HG03159 (cell line): ENCODE data around the gene SMOC2.

ENCODE experiments used
- ATAC-seq: cut with Tn5 transposase; IDR thresholded peaks from one replicate; pipeline ENCODE4 v1.9.1; 2021; ENCODE audit warnings: mild to moderate bottlenecking, moderate library complexity; ENCODE audit not compliant: unreplicated experiment

SMOC2 gene, protein sequence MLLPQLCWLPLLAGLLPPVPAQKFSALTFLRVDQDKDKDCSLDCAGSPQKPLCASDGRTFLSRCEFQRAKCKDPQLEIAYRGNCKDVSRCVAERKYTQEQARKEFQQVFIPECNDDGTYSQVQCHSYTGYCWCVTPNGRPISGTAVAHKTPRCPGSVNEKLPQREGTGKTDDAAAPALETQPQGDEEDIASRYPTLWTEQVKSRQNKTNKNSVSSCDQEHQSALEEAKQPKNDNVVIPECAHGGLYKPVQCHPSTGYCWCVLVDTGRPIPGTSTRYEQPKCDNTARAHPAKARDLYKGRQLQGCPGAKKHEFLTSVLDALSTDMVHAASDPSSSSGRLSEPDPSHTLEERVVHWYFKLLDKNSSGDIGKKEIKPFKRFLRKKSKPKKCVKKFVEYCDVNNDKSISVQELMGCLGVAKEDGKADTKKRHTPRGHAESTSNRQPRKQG

DNA sequence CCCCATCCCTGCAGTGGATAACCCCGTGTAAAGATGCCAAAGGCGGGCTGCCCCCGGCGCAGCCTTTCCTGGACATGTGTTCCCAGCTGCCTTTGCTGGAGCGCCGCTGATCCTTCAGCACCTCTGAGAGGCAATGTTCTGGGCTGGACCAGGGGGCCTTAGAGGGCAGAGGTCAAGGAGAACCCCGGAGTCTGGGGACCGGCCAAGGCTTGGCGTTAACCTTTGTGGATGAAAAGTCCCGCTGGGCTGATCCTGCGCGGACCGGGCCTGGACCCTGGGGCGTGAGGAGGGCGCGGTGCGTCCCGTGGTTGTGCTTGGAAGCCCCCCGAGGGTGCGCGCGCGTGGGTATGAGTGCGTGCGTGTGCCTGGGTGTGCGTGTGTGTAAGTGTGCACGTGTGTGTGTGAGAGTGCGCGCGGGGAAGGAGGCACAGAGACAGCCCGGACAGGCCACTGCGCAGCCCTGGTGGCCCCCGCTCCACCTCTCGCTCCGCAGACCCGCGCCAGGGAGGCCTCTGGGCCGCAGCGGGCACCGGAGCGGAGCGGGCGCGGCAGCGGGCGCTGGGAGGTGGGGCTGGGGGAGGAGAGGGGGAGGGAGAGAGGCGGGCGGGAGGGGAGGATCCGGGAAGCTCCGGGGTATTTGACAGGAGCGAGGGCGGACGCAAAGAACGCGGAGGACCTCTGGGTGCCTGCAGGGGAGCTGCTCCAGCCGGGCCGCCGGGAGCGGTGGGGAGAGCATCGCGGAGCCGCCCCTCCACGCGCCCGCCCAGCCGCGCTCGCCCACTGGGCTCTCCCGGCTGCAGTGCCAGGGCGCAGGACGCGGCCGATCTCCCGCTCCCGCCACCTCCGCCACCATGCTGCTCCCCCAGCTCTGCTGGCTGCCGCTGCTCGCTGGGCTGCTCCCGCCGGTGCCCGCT lies at the start of gene SMOC2:
Gene SMOC2, plus strand, starts transcription at position 665 of the 914 bp plus-strand sequence. Its CDS starts 187 bp downstream, at position 852.
- ATAC-seq: no peak

GRCh38 chr6:168393126-168393870 lies 47.7 kb upstream of the SMOC2 start:
- ATAC-seq: no peak

DNA sequence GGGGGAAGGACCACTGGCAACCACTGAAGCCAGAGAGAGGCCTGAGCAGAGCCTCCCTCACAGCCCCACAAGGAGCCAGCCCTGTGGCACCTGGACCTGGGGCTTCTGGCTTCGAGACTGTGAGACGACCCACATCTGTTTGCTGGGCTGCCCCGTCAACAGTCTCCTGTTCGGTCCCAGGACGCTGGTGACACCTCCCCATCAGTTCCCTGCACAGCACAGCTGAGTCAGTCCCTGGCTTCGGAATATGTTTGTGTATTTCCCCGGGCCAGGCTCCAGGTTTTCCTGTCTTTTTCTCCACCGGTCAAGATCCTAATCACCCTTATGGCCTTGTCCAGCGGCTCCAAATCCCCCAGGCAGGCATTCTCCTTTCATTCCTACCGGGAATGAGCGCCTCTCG lies 46.4 kb upstream of the SMOC2 start:
- no peak for ATAC-seq

DNA sequence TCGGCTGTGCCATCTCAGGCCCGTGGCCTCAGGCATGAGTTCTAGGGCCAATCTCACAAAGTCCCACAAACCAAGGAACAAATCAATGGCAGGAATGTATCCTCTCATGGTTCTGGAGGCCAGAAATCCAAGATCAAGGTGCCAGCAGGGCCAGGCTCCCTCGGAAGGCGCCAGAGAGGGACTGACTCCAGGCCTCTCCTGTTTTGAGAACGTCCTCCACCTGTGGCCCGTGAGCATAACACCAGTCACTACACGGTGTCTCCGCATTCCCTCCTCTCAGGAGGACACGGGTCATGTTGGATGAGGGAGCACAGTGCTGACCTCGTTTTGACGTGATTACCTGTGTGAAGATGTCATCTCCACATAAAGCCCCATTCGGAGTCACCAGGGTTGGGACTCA lies 45.0 kb upstream of the SMOC2 start:
- ATAC-seq: no peak

DNA sequence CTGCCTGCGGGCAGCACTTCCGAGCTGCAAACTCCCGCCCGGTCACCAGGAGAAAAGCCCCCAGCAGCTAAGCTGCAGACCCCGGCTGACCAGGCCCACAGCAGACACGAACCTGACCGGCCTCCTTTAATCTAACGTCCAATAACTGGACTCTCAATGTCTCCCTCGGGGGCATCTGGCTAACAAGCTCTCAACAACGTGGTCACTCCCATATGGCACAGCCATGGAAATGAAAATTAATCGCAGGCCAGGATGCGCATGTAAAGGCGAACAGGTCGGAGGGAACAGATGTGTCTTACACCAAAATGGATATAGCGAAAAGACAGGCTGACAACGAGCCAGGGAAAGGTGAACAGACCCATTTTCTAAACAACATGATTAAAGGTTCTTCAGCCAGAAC lies 44.4 kb upstream of the SMOC2 start:
- ATAC-seq: no peak

DNA sequence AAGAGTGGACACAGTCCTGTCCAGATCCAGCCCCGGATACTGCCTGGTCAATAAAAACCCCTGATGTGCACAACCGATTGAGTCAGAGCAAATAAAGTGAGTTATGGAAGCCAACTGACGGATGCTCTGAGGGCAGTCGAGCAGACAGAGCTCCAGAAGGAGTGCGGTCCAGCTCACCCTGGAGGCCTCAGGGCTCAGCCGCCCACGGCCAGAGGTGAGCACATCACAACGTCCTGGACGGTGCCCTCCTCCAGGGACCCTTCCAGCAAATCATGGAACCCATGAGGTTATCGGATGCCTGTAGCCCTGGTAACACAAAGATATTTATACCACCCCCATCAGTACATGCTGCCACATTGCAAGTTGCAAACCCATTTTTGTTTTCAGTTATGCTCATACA lies 44.0 kb upstream of the SMOC2 start:
- no peak for ATAC-seq

DNA sequence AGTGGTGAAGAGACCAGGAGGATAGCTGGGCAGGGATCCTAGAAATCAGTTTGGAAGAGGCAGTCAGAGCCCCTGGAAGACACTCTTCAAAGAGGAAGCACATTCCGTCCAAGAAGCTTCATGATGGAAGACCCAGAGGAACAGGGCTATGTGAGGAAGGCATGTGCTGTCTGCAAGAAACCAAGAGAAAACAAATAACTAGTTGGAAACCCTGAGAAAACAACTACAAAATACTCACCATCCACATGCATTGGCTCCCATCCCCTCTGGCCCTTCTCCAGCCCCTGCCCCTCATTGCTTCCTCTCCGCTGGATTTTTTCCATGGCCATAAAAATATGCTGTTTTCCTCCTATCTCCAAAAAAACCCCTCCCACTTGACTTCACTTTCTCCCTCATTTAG lies 40.9 kb upstream of the SMOC2 start:
- ATAC-seq: no peak

DNA sequence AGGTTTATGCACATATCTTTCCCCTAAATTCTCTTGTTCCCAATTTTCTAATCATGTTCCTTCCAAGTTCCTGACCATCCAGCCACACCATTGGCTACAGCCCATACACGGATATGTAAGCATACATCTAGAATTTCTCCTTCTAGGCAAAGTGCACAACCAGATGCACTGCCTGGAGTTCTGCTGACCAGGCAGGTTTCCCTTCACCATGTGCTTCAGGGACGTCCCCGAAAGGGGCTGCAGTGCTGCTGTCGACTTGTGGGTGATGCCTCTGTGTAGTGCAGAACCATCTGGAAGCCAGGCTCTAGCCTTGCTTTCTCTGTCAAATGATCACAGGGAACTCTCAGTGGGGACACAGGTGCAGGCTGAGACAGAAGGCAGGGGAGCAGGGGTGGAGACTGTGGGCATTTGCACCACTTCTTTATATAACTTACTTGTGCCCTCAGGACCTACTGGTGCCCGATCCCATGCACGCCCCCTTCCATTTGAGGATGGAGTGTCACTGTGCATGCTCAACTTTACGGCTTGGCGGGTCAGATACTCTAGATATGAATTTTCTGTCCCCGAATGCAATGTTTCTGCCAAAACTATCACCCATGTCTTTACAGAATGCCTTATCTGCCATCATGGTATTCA lies 37.5 kb upstream of the SMOC2 start:
- no peak for ATAC-seq

DNA sequence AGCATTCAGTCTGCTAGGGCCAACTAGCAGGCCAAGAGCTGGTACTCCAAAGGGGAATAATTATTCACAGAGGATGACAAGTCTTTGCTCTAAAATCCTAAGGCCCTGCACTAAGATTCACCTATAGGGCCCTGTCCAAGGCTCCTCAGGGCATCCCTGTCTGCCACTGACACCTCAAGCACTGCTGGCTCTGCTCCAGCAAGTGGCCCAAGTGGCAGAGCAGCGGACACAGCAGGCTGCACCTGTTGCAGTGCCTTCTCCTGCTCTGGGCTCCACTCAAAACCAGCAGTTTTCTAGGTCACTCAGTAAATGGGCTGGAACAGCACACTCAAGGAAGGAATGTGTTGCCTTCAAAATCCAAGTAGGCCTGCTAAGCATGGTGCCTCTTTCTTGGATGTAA lies 36.4 kb upstream of the SMOC2 start:
- ATAC-seq: no peak

DNA sequence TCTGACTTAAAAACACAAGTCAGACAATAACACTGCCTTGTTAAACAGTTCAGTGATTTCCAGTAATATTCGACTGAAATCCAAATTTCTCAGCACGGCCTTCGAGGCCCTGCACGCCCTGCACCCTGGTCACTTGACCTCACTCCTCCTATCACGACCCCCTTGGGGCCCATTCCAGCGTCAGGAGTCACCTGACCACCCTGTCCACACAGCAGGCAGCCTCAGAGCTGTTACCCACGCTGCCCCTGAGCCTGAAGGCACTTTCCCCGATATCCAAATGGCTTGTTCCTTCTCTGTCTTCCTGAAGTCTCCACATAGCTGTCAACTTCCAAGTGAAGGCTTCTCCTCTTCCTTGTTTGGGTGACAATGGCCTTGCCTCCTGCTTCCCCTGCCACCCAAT lies 33.1 kb upstream of the SMOC2 start:
- ATAC-seq: no peak

- no peak for ATAC-seq
These were observed 32.4 kb upstream of the SMOC2 start for GRCh38 chr6:168408504-168409136.

- ATAC-seq: no peak
These were observed 30.9 kb upstream of the SMOC2 start for GRCh38 chr6:168410035-168410434.

GRCh38 chr6:168410554-168411011 lies 30.4 kb upstream of the SMOC2 start:
- ATAC-seq: no peak

- ATAC-seq: no peak
These were observed 29.9 kb upstream of the SMOC2 start for GRCh38 chr6:168411130-168411529.

DNA sequence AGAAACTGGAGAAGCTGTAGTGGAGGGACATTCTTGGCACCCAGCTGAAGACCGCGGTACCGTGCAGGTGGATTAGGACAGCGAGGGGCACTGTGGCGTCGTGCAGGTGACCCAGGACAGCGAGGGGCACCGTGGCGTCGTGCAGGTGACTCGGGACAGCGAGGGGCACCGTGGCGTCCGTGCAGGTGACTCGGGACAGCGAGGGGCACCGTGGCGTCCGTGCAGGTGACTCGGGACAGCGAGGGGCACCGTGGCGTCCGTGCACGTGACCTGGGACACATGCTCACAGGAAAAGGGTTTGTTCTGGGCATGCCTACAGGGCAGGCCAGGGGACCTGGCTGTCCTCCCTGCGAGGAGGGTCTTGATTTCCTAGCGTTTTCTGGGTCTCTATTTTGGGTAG lies 29.2 kb upstream of the SMOC2 start:
- ATAC-seq: no peak

DNA sequence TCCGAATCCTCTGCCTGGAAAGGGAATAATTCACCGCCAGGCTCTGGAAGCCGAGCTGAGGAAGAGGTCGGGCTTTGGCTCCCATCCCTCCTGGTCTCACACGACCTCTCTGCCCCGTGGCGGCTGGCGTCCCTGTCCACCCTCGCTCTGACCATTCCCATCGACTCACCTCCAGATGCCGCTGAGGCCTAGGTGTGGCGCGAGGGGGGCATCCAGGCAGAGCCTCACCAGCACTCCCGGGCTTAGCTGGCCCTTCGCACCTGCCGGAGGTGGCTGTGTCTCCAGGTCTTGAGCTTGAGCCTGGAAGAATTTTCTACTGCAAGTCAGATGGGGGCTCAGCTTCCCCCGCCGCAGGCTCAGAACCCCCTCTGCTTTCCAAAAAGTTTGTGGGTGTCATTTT lies 28.5 kb upstream of the SMOC2 start:
- no peak for ATAC-seq

DNA sequence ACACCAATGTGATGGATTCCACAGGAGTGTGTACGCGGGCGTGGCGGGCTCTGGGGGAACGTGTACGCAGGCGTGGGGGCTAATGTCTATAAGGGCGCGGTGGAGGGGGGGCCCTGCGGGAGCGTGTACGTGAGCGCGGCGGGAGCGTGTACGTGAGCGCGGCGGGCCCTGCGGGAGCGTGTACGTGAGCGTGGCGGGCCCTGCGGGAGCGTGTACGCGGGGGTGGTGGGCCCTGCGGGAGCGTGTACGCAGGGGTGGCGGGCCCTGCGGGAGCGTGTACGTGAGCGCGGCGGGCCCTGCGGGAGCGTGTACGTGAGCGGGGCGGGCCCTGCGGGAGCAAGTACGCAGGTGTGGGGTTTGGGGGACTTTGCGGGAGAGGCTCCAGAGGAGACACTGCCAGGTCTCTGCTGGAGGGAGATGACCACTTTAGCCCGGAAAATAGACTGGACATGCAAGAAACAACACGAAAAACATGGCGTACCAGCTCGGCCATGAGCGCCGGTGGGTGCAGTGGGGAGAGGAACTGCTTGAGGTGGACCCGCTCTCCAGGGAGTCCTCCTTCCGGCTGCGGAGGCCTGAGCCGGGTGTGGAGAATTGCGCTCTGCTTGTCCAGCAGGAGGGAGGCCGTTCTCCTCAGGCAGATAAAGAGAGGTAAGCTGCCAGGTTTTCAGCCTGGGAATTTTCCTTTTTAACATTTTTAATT lies 27.8 kb upstream of the SMOC2 start:
- ATAC-seq: no peak

- ATAC-seq: no peak
These were observed 27.1 kb upstream of the SMOC2 start for GRCh38 chr6:168413856-168414255.

GRCh38 chr6:168414336-168415097 lies 26.5 kb upstream of the SMOC2 start:
- ATAC-seq: no peak
